Stimulated activated CD4-positive, alpha-beta T cell treated with anti-CD3 and anti-CD28 coated beads, TNF-alpha, amount 100 ng/mL, for 24 hours (primary cell): Measurements from ENCODE around the gene BLTP2.
A peak's percentile ranks its signal among the peaks of the same experiment; 100 is the strongest.
"Not testable (repeated sequence)": the region's sequence is repeated elsewhere in the genome, so short reads cannot be mapped to it uniquely, and the experiment has no call there.

Experiments used
- DNase-seq, 3 experiments: peaks; one replicate each; pipeline ENCODE4 v3.0.0-alpha.2; 2020; ENCODE audit warnings: low read depth in 3 of 3

BLTP2 gene

GRCh38 chr17:28646039-28646754 lies 1.2 kb upstream of the BLTP2 start:
- no peak for DNase-seq

- DNase-seq, result peak in 1 of 3 experiments; percentile 6
Observed at GRCh38 chr17:28645576-28645939, 600 bp upstream of the BLTP2 start.

- peak in 1 of 3 experiments; percentile 34 for DNase-seq
Observed at GRCh38 chr17:28643983-28644786, 773 bp downstream of the BLTP2 start.

GRCh38 chr17:28641579-28641978 lies 3.4 kb downstream of the BLTP2 start:
- no peak for DNase-seq

- DNase-seq, result no peak
Observed at GRCh38 chr17:28635506-28635905, 9.5 kb downstream of the BLTP2 start.

- no peak for DNase-seq
Observed at GRCh38 chr17:28634206-28634865, 10.6 kb downstream of the BLTP2 start.

- DNase-seq, result no peak
Observed at GRCh38 chr17:28626818-28627217, 18.1 kb downstream of the BLTP2 start.

GRCh38 chr17:28624148-28624547 lies 20.8 kb downstream of the BLTP2 start:
- no peak for DNase-seq

GRCh38 chr17:28623696-28624095 lies 21.3 kb downstream of the BLTP2 start:
- DNase-seq, result no peak

- no peak for DNase-seq
Observed at GRCh38 chr17:28622186-28622585, 22.8 kb downstream of the BLTP2 start.

GRCh38 chr17:28620010-28620409 lies 24.9 kb downstream of the BLTP2 start:
- DNase-seq, result no peak

- DNase-seq, result no peak
Observed at GRCh38 chr17:28618464-28618863, 26.5 kb downstream of the BLTP2 start.

GRCh38 chr17:28616281-28616680 lies 28.7 kb downstream of the BLTP2 start:
- no peak for DNase-seq

- no peak for DNase-seq
Observed at GRCh38 chr17:28615260-28615940, 29.6 kb downstream of the BLTP2 start.

GRCh38 chr17:28613931-28614381 lies 31.0 kb downstream of the BLTP2 start, which contains the start of gene RSKR:
Gene RSKR (minus strand): TSS chr17:28614185. CDS start chr17:28614161, 24 bp downstream.
- no peak for DNase-seq

- DNase-seq, result no peak
Observed at GRCh38 chr17:28612936-28613872, 31.8 kb downstream of the BLTP2 start.

GRCh38 chr17:28612531-28612930 lies 32.4 kb downstream of the BLTP2 start:
- no peak for DNase-seq

- DNase-seq, result no peak
Observed at GRCh38 chr17:28610376-28610775, 34.6 kb downstream of the BLTP2 start.

GRCh38 chr17:28604031-28604430 lies 40.9 kb downstream of the BLTP2 start:
- not testable (repeated sequence) for DNase-seq

GRCh38 chr17:28599311-28600184 lies 45.4 kb downstream of the BLTP2 start:
- DNase-seq, result peak; percentile 25 to 70 (median 53)
